Putamen (tissue), 1 donor: ENCODE data around the gene INPP5A.
"Not testable (repeated sequence)": the region's sequence is repeated elsewhere in the genome, so short reads cannot be mapped to it uniquely, and the experiment has no call there.

Source experiments
- DNase-seq: peaks from one replicate; pipeline ENCODE4 v3.0.0-alpha.2; 2016; ENCODE audit warnings: low spot score

Gene INPP5A

GRCh38 chr10:132697578-132698200 lies 160.1 kb downstream of the INPP5A start:
- no peak for DNase-seq

GRCh38 chr10:132698211-132698751 lies 160.7 kb downstream of the INPP5A start:
- DNase-seq: no peak

DNA sequence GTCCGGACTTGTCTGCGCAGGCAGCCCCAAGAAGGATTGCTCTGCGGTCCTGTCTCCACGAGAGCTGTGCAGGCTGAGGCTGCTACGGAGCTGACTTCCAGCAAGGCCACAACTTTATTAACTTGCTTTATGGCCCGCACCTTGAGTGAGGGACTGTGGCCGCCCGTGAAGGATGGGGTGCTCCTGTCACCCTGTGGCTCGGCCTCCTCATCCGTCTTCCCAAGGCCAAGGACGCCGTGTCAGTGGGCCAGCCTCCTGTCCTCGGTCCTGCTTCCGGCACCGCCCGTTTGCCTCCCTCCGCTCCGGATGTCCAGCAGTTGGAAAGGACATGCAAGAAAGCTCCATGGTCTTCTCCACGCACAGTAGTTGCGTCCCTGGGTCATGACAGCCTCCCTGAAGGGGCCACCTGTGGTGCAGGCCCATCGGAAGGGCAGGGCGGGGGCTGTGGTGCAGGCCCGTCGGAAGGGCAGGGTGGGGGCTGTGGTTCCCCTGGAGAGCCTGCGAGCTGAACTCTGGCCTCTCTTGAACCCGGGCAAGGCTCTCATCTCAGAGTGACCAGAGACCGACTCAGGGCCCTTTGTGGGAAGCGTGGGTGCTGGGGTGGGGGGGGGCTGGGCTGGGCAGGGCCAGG lies 161.3 kb downstream of the INPP5A start:
- DNase-seq: no peak

- DNase-seq: no peak
Observed at GRCh38 chr10:132699411-132700155, 162.0 kb downstream of the INPP5A start.

DNA sequence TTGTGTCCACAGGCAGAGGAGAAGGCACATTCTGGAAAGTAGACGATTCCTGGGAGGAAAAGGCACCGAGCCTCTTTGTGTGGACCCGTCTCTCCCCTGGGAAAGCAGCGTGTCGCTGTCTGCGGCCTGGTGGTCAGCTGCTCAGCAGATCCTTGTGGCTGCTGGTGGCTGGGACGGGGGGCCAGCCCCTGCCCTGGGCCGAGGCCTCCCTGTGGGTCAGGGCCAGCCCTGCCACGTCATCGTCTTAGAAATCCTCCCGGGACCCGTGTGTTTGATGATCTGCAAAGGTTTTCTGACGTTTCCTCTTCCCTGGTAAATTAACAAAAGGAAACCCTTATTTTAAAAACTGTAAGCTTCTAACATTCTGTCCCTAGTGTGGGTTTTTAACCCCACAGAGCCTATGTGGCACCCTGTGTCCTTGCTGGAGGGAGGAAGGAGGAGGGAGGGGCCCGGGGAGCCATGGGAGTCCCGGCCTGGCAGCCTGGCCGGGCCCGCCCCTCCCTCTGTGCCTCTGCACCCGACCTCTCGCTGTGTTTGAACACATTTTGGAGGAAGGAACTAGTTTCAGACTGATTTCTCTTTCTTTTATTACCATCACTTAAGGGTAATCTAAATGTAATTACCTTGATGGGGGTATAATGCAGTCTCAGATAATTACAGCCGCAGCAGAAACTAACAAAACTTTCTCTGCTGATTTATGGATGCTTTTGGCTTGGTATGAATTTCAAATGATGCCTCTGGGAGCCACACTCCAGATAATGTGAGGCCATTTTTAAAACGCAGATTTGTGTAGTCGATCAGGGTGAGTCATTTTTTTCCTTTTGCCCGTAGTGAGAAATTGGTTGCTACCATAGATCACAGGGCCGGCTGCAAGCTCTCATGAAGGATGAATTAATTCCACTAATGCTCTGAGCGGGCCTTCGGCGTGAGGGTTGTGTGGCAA lies 162.8 kb downstream of the INPP5A start:
- no peak for DNase-seq

- DNase-seq: no peak
Observed at GRCh38 chr10:132701099-132701845, 163.7 kb downstream of the INPP5A start.

GRCh38 chr10:132701846-132702190 lies 164.2 kb downstream of the INPP5A start:
- DNase-seq: no peak

GRCh38 chr10:132702601-132703418 lies 165.2 kb downstream of the INPP5A start:
- no peak for DNase-seq

GRCh38 chr10:132703419-132704007 lies 165.9 kb downstream of the INPP5A start:
- DNase-seq: no peak

GRCh38 chr10:132704008-132704814 lies 166.6 kb downstream of the INPP5A start:
- no peak for DNase-seq

GRCh38 chr10:132704815-132705064 lies 167.2 kb downstream of the INPP5A start:
- not testable (repeated sequence) for DNase-seq

GRCh38 chr10:132705173-132705572 lies 167.6 kb downstream of the INPP5A start:
- no peak for DNase-seq

- DNase-seq: no peak
Observed at GRCh38 chr10:132705943-132706342, 168.4 kb downstream of the INPP5A start.

DNA sequence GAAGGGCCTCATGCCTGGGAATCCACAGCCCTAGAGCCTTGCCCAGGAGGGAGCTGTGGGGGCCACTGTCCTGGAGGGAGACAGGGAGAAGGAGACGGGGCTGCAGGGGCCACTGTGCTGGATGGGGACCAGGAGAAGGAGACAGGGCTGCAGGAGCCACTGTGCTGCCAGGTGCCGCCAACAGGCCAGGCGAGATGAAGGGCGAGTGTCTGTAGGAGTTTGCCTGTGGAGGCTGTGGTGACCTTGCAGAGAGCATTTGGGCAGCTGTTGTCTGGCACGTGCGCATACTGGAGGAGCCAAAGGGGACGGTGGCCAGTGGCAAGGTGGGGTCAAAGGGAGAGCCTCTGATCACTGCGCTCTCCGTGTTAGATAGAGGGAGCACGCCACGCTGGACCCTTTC lies 169.1 kb downstream of the INPP5A start:
- no peak for DNase-seq

DNA sequence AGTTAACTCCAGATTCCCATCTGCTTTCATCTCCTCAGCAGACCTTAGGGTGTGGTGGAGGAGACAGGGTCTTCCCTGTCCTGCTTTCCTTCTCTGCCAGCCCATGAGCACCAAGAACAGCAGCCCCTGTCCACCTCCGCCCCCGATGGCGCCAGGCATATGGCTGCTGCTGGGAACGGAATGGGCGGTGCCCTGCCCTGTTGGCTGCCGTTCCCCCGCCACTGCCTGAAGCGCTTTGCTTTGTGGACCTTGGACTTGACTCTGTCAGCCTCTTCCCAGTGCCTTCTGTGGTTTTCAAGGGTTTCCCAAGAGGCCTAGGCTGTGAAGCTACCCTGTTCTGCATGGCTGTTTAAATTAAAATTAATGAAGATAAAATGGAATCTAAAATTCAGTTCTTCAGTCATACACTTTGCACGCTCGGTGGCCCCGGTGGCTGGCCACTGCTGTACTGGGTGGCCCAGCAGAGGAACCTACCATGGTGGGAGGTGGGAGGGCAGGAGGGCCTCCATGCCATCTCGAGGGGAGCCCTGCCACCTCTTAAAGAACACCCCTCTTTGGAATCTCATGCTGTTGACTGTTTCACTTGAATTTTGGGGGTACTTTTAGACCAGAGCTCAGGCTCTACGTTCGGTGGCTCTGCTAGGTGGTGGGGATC lies 169.7 kb downstream of the INPP5A start:
- DNase-seq: no peak

- DNase-seq: no peak
Observed at GRCh38 chr10:132707776-132708171, 170.2 kb downstream of the INPP5A start.

- DNase-seq: peak; percentile 73
Observed at GRCh38 chr10:132708441-132708840, 170.9 kb downstream of the INPP5A start.

DNA sequence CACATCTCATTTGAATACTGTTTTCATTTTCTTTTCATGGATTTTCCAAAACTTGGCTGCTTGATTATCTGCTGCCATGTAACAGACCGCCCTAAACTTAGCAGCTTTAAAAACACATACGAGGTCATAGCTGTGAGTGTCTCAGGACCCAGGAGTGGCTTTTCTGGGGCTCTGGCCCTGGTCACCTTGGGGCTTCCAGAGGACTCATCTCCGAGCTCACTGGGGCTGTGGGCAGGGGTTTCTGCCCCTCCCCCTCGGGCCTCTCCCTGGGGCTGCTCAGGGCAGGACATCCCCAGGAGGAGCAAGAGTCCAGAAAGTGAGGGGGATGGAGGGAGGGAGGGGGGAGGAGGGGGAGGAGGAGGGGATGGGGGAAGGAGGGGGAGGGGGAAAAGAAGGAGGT lies 171.3 kb downstream of the INPP5A start:
- no peak for DNase-seq

DNA sequence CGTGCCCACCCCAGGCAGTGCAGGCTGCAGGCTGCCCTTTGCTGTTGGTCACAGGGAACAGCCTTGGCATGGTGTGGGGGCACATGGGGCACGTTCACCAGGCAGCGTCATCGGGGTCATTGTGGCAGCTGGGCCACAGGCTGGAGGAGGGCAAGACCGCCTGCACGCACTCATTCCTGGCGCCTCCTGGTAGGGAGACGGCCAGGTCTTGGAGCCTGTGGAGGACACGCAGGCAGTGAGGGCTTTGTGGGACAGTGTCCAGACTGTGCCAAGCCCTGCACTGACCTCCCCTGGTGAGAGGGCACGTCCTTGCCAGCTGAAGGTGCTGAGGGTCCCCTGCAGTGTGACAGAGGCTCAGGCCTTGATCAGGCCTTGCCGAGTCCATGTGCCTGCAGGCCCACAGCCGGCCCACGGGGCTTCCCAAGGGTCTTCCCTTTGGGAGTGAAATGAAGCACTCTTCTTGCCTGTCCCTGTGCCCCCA lies 171.9 kb downstream of the INPP5A start:
- no peak for DNase-seq
